Neuronal stem cell (in vitro differentiated cells): Measurements from ENCODE around the gene LTB4R.

Experiments used
- DNase-seq: peaks from one replicate; pipeline ENCODE4 v3.0.0-alpha.2; 2013; ENCODE audit warnings: low spot score
- H2AFZ ChIP-seq: one replicate; pipeline ENCODE4 v1.6.1; 2013; ENCODE audit warnings: mild to moderate bottlenecking, low read length, inconsistent platforms
- H2AK5ac ChIP-seq: 2 replicates; pipeline ENCODE4 v1.6.1; 2013; ENCODE audit warnings: low read depth, mild to moderate bottlenecking, inconsistent platforms, low read length, moderate library complexity, mixed read lengths
- H2BK120ac ChIP-seq: 2 replicates; pipeline ENCODE4 v1.6.1; 2013; ENCODE audit warnings: low read depth, mild to moderate bottlenecking, inconsistent platforms, low read length, moderate library complexity, mixed read lengths
- H2BK12ac ChIP-seq: one replicate; pipeline ENCODE4 v1.6.1; 2013; ENCODE audit warnings: low read length, inconsistent platforms
- H2BK15ac ChIP-seq: 2 replicates; pipeline ENCODE4 v1.6.1; 2013; ENCODE audit warnings: mild to moderate bottlenecking, low read length, inconsistent platforms, mixed read lengths
- H2BK5ac ChIP-seq: one replicate; pipeline ENCODE4 v1.6.1; 2013; ENCODE audit warnings: inconsistent platforms, mild to moderate bottlenecking, low read length, moderate library complexity
- H3K14ac ChIP-seq: one replicate; pipeline ENCODE4 v1.6.1; 2013; ENCODE audit warnings: low read length, inconsistent platforms
- H3K18ac ChIP-seq: 2 replicates; pipeline ENCODE4 v1.6.1; 2013; ENCODE audit warnings: low read length, inconsistent platforms
- H3K23ac ChIP-seq: 2 replicates; pipeline ENCODE4 v1.6.1; 2013; ENCODE audit warnings: low read depth, mild to moderate bottlenecking, mixed read lengths, low read length, inconsistent platforms; ENCODE audit not compliant: poor library complexity
- H3K27ac ChIP-seq: replicated peaks from 3 replicates; pipeline ENCODE4 v1.5.1; 2013; ENCODE audit warnings: low read length, inconsistent platforms
- H3K27me3 ChIP-seq, 3 experiments: 2 replicates each; pipeline ENCODE4 v1.6.1; 2013; ENCODE audit warnings: low read length in 3 of 3, mild to moderate bottlenecking in 2 of 3, inconsistent platforms in 1 of 3, low read depth in 1 of 3, mixed read lengths in 1 of 3, moderate library complexity in 1 of 3; ENCODE audit not compliant: control insufficient read depth in 3 of 3, insufficient read depth in 3 of 3
- H3K36me3 ChIP-seq, 2 donors: replicated peaks in 1 of 2; 2 replicates each; pipeline ENCODE4 v1.6.1; 2013; ENCODE audit warnings: low read length in 2 of 2; ENCODE audit not compliant: control insufficient read depth in 2 of 2, insufficient read depth in 2 of 2
- H3K4ac ChIP-seq: 2 replicates; pipeline ENCODE4 v1.6.1; 2013; ENCODE audit warnings: inconsistent platforms, mild to moderate bottlenecking, low read length, moderate library complexity
- H3K4me1 ChIP-seq, 2 donors: 1 replicate in 1 of 2; 2 replicates in 1 of 2; pipeline ENCODE4 v1.6.1; 2013; ENCODE audit warnings: low read length in 2 of 2, low read depth in 1 of 2; ENCODE audit not compliant: control insufficient read depth in 2 of 2, insufficient read depth in 1 of 2
- H3K4me2 ChIP-seq: one replicate; pipeline ENCODE4 v1.6.1; 2013; ENCODE audit warnings: mild to moderate bottlenecking, low read length, inconsistent platforms; ENCODE audit not compliant: insufficient read depth, poor library complexity, severe bottlenecking
- H3K4me3 ChIP-seq, 2 donors: 2 replicates each; pipeline ENCODE4 v1.5.1; 2013; ENCODE audit warnings: low read length in 2 of 2, mild to moderate bottlenecking in 2 of 2, inconsistent platforms in 1 of 2, moderate library complexity in 1 of 2
- H3K79me1 ChIP-seq: one replicate; pipeline ENCODE4 v1.6.1; 2013; ENCODE audit warnings: low read depth, mild to moderate bottlenecking, inconsistent platforms, low read length, moderate library complexity
- H3K9ac ChIP-seq: one replicate; pipeline ENCODE4 v1.6.1; 2013; ENCODE audit warnings: mild to moderate bottlenecking, low read depth, low read length, inconsistent platforms; ENCODE audit not compliant: poor library complexity
- H3K9me3 ChIP-seq, 2 donors: replicated peaks in 1 of 2; 2 replicates each; pipeline versions ENCODE3 to v1.6.1; 2013; ENCODE audit warnings: low read length in 2 of 2, mild to moderate bottlenecking in 2 of 2, inconsistent platforms in 1 of 2, low read depth in 1 of 2, mixed read lengths in 1 of 2, moderate library complexity in 1 of 2; ENCODE audit not compliant: control insufficient read depth in 2 of 2, insufficient read depth in 1 of 2
- H4K8ac ChIP-seq: one replicate; pipeline ENCODE4 v1.6.1; 2013; ENCODE audit warnings: low read depth, mild to moderate bottlenecking, inconsistent platforms, low read length, moderate library complexity
- H4K91ac ChIP-seq: one replicate; pipeline ENCODE4 v1.6.1; 2013; ENCODE audit warnings: low read length, low read depth, mild to moderate bottlenecking, inconsistent platforms; ENCODE audit not compliant: poor library complexity
- WGBS, 2 donors: extraction: QIAGEN DNeasy Blood & Tissue Kit; methylation state at CpG; one replicate each; pipeline ENCODE4 v1.1.7; 2013; ENCODE audit warnings: missing lambda C conversion rate in 2 of 2, mixed read lengths in 1 of 2; ENCODE audit not compliant: insufficient read length in 2 of 2, insufficient replicate concordance in 1 of 2; ENCODE audit errors: extremely low coverage in 2 of 2; 5-methylcytosine and 5-hydroxymethylcytosine counted together

Gene LTB4R

GRCh38 chr14:24355009-24355408 lies 43.7 kb downstream of the LTB4R start:
- Histone ChIP-seq H2AFZ (no peak overlapping the region), H3K9ac (no peak overlapping the region), H3K27me3 (peaks cover 0 to 44% (median 11%) of the 10 kb centered on the region in 3 experiments), H3K4me3 (no peak overlapping the region), H3K4me1 (no peaks in the 10 kb centered on the region), H3K4ac (no peak overlapping the region), H2AK5ac (no peak overlapping the region), H3K14ac (no peak overlapping the region), H4K91ac (no peak overlapping the region), H3K27ac (no peak overlapping the region), H2BK12ac (no peak overlapping the region), H3K79me1 (no peaks in the 10 kb centered on the region), H2BK120ac (no peak overlapping the region), H4K8ac (no peak overlapping the region), H3K9me3 (no peaks in the 10 kb centered on the region), H3K4me2 (no peak overlapping the region), H3K23ac (no peak overlapping the region), H2BK15ac (no peak overlapping the region), H3K18ac (no peak overlapping the region), H3K36me3 (no peaks in the 10 kb centered on the region), H2BK5ac (no peak overlapping the region)
- DNase-seq, result no peak
- WGBS, 2 donors, result no CpG with 5 or more reads among the region's 7 CpGs

- no peak overlapping the region for H2AFZ ChIP-seq
- no peak overlapping the region for H3K18ac ChIP-seq
- DNase-seq, result no peak
- no peak overlapping the region for H3K4me3 ChIP-seq
- H3K9ac ChIP-seq, result no peak overlapping the region
- no peaks in the 10 kb centered on the region for H3K4me1 ChIP-seq
- no peak overlapping the region for H2BK5ac ChIP-seq
- H3K14ac ChIP-seq, result no peak overlapping the region
- no peak overlapping the region for H4K8ac ChIP-seq
- H2BK120ac ChIP-seq, result no peak overlapping the region
- H3K36me3 ChIP-seq, result no peaks in the 10 kb centered on the region
- no peak overlapping the region for H3K4me2 ChIP-seq
- no peak overlapping the region for H3K27ac ChIP-seq
- H3K9me3 ChIP-seq, result no peaks in the 10 kb centered on the region
- H3K4ac ChIP-seq, result no peak overlapping the region
- no peak overlapping the region for H2AK5ac ChIP-seq
- no peak overlapping the region for H2BK15ac ChIP-seq
- H3K27me3 ChIP-seq, result peaks cover 0 to 43% (median 9%) of the 10 kb centered on the region in 3 experiments
- no peak overlapping the region for H4K91ac ChIP-seq
- H3K79me1 ChIP-seq, result no peaks in the 10 kb centered on the region
- no CpG with 5 or more reads among the region's 4 CpGs for WGBS, 2 donors
- no peak overlapping the region for H3K23ac ChIP-seq
- no peak overlapping the region for H2BK12ac ChIP-seq
Observed at GRCh38 chr14:24356208-24356607, 44.9 kb downstream of the LTB4R start.

- Histone ChIP-seq H2BK15ac (no peak overlapping the region), H2BK5ac (no peak overlapping the region), H3K36me3 (no peaks in the 10 kb centered on the region), H2AFZ (no peak overlapping the region), H3K23ac (no peak overlapping the region), H4K8ac (no peak overlapping the region), H3K4ac (no peak overlapping the region), H3K79me1 (no peaks in the 10 kb centered on the region), H4K91ac (no peak overlapping the region), H3K27me3 (peaks cover 0 to 32% (median 2%) of the 10 kb centered on the region in 3 experiments), H3K9me3 (no peaks in the 10 kb centered on the region), H3K4me2 (no peak overlapping the region), H3K4me1 (no peaks in the 10 kb centered on the region), H2AK5ac (no peak overlapping the region), H3K4me3 (no peak overlapping the region), H3K9ac (no peak overlapping the region), H3K14ac (no peak overlapping the region), H3K27ac (no peak overlapping the region), H2BK120ac (no peak overlapping the region), H2BK12ac (no peak overlapping the region), H3K18ac (no peak overlapping the region)
- DNase-seq, result no peak
- no CpG with 5 or more reads among the region's 3 CpGs for WGBS, 2 donors
Observed at GRCh38 chr14:24360281-24360680, 49.0 kb downstream of the LTB4R start.

- Histone ChIP-seq H3K23ac (no peak overlapping the region), H3K9me3 (no peaks in the 10 kb centered on the region), H2BK12ac (no peak overlapping the region), H2AFZ (no peak overlapping the region), H4K8ac (no peak overlapping the region), H3K4ac (no peak overlapping the region), H2AK5ac (no peak overlapping the region), H3K27me3 (peaks cover 0 to 32% (median 2%) of the 10 kb centered on the region in 3 experiments), H2BK15ac (no peak overlapping the region), H3K18ac (no peak overlapping the region), H2BK120ac (no peak overlapping the region), H3K27ac (no peak overlapping the region), H3K14ac (no peak overlapping the region), H4K91ac (no peak overlapping the region), H2BK5ac (no peak overlapping the region), H3K79me1 (no peaks in the 10 kb centered on the region), H3K4me3 (no peak overlapping the region), H3K4me2 (no peak overlapping the region), H3K9ac (no peak overlapping the region), H3K36me3 (no peaks in the 10 kb centered on the region), H3K4me1 (peaks cover 2 to 6% of the 10 kb centered on the region in 2 donors)
- no CpG with 5 or more reads among the region's 2 CpGs for WGBS, 2 donors
- DNase-seq, result no peak
Observed at GRCh38 chr14:24361326-24361725, 50.0 kb downstream of the LTB4R start.
